Stomach (tissue), 9 donors: ENCODE data around the gene TEDC2. TPM values are rescaled to one million over a fixed set of nuclear protein-coding genes. Genes with fewer than 3 reads are reported as not detected.
A peak's percentile ranks its signal among the peaks of the same experiment; 100 is the strongest.

Experiments used
- DNase-seq, 2 donors: peaks; one replicate each; pipeline versions ENCODE4 v3.0.0 to v3.0.0-alpha.2; 2013 to 2019
- H3K27ac ChIP-seq, 5 donors: fragments of 200-600 bp in 4 of 5; sonication (generic) in 4 of 5; one replicate each; pipeline ENCODE4 v1.5.1; 2013 to 2019; ENCODE audit warnings: mild to moderate bottlenecking in 1 of 5, moderate library complexity in 1 of 5
- H3K27me3 ChIP-seq, 3 donors: fragments of 200-600 bp; sonication (generic); one replicate each; pipeline ENCODE4 v1.5.1; 2017 to 2019; ENCODE audit warnings: mixed run types in 1 of 3
- H3K36me3 ChIP-seq, 4 donors: fragments of 200-600 bp; sonication (generic); 1 replicate in 3 of 4; 2 replicates in 1 of 4; pipeline ENCODE4 v1.5.1; 2016 to 2019
- H3K4me1 ChIP-seq, 4 donors: fragments of 200-600 bp; sonication (generic); one replicate each; pipeline ENCODE4 v1.5.1; 2016 to 2019
- H3K4me3 ChIP-seq, 4 donors: fragments of 200-600 bp; sonication (generic) in 3 of 4; one replicate each; pipeline ENCODE4 v1.5.1; 2016 to 2019; ENCODE audit warnings: mild to moderate bottlenecking in 1 of 4
- H3K9me3 ChIP-seq, 4 donors: fragments of 200-600 bp; sonication (generic); one replicate each; pipeline ENCODE4 v1.5.1; 2016 to 2019
- EP300 ChIP-seq: sonication (generic); formaldehyde crosslinking; IDR thresholded peaks from one replicate; pipeline ENCODE4 v1.6.1; 2017; ENCODE audit warnings: antibody characterized with exemption
- POLR2A ChIP-seq, 4 donors: fragments of 450-650 bp; IDR thresholded peaks; one replicate each; pipeline ENCODE4 v1.6.1; 2016; ENCODE audit warnings: antibody characterized with exemption in 4 of 4, control low read depth in 2 of 4, mild to moderate bottlenecking in 1 of 4, moderate library complexity in 1 of 4
- POLR2AphosphoS5 ChIP-seq, 3 donors: sonication (generic); formaldehyde crosslinking; IDR thresholded peaks; one replicate each; pipeline ENCODE4 v1.6.1; 2016; ENCODE audit warnings: antibody characterized with exemption in 3 of 3
- WGBS, 5 donors: extraction: QIAGEN DNeasy Blood & Tissue Kit in 3 of 5; methylation state at CpG; one replicate each; pipeline versions ENCODE4 v1.1.5 to v1.1.7; 2013 to 2018; 5-methylcytosine and 5-hydroxymethylcytosine counted together
- intact Hi-C: fragments of 100-400 bp; cut with DNase I; formaldehyde crosslinking; loops from one replicate; pipeline ENCODE4 v1.15.1; 2023; ENCODE audit warnings: low total_unique reads
- polyA plus RNA-seq, 3 donors: library from polyadenylated mRNA; stranded (reverse); fragments of 200-250 nt; gene quantifications; one replicate each; pipeline ENCODE4 v1.2.3, GENCODE V29; 2013
- total RNA-seq, 5 donors: library from RNA; depleted of rRNA; stranded (reverse); fragments of >200 nt; gene quantifications; one replicate each; pipeline versions ENCODE4 v1.1.0 to v1.2.3, GENCODE V29; 2014 to 2016
- TF ChIP-seq, protein P1 (sequence below), 7 experiments: fragments of 450-650 bp in 4 of 7; fragments of 200-600 bp in 3 of 7; sonication (generic) in 3 of 7; IDR thresholded peaks; one replicate each; pipeline ENCODE4 v1.5.1; 2016 to 2019; ENCODE audit warnings: antibody characterized with exemption in 7 of 7, control low read depth in 2 of 7, mild to moderate bottlenecking in 1 of 7
- donor health status: healthy with polysubstance abuse.
- donor health status: Bipolar disorder and iron deficiency.
- donor health status: healthy.

TEDC2 gene
- total and polyA plus RNA-seq, 8 donors = 1.3 to 3.8 (median 2.7) TPM; not detected in 3

DNA sequence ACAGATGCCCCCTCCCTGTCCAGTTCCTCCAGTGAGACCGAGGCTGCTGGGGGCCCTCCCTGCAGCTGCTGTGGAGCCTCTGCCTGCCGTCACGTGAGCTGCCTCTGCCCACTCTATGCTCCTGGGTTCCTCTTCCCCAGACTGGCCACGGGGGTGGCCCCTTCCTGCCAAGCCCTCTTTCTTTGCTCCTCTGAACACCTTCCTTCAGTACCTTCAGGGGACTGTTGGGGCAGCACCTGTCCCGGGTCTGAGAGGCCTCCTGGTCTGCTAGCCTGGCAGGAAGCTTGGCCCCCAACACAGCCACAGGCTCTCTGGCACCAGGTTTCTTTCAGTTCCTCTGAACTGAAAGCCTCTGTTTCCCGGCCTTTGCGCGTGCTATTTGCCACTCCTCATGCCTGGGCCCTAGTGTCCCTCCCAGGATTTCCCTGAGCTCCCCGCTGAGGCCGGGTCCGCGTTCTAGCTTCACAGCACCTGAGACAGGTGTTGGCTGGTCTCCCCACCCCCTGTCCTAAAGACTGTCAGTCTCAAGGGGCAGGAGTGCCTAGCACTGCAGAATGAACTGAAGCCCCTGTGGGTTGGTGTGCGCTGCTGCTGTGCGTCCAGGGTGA is 47.2 kb downstream of the TEDC2 start:
- Histone ChIP-seq H3K27ac (peak overlapping the region in 3 of 5 donors; percentile 14 to 79 (median 54)), H3K27me3 (no peaks in the 10 kb centered on the region), H3K9me3 (no peaks in the 10 kb centered on the region), H3K36me3 (no peaks in the 10 kb centered on the region), H3K4me1 (peaks cover 7 to 35% (median 26%) of the 10 kb centered on the region in 4 donors), H3K4me3 (no peak overlapping the region)
- intact Hi-C loops = no loop called here
- 67 to 88% (median 83%) methylated on average over 12 to 14 of the region's 14 CpGs for WGBS, 5 donors
- TF ChIP-seq, protein P1, sequence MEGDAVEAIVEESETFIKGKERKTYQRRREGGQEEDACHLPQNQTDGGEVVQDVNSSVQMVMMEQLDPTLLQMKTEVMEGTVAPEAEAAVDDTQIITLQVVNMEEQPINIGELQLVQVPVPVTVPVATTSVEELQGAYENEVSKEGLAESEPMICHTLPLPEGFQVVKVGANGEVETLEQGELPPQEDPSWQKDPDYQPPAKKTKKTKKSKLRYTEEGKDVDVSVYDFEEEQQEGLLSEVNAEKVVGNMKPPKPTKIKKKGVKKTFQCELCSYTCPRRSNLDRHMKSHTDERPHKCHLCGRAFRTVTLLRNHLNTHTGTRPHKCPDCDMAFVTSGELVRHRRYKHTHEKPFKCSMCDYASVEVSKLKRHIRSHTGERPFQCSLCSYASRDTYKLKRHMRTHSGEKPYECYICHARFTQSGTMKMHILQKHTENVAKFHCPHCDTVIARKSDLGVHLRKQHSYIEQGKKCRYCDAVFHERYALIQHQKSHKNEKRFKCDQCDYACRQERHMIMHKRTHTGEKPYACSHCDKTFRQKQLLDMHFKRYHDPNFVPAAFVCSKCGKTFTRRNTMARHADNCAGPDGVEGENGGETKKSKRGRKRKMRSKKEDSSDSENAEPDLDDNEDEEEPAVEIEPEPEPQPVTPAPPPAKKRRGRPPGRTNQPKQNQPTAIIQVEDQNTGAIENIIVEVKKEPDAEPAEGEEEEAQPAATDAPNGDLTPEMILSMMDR (IDR thresholded peaks at IDR 0.05) = no peak
- TF ChIP-seq POLR2A (IDR thresholded peaks at IDR 0.05) (no peak), POLR2AphosphoS5 (IDR thresholded peaks at IDR 0.05) (no peak), EP300 (no peak)
- DNase-seq = no peak

DNA sequence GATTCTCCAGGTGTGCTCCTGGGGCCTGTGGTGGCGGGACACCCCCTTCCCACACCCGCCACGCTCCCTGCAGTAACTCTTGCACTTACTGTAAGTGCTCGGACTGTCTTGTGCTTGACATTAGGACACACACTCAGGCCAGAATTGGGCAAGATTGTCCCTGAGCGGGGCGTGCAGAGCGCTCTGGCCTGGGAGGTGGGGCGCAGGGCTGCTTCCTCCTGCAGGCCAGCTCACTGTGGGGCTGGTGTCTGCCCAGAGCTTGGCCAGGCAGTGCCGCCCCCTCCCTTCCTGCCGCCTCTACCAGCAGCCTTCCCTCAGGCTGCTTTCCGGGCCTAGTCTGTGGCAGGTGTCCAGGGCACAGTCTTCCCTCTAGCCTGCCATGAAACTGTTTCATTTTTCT is 47.8 kb downstream of the TEDC2 start:
- intact Hi-C loops = no loop called here
- no peak overlapping the region for H3K4me3 ChIP-seq
- H3K27ac ChIP-seq = peak overlapping the region in 3 of 5 donors; percentile 14 to 79 (median 54)
- 78 to 95% (median 90%) methylated on average over 8 to 11 of the region's 11 CpGs for WGBS, 5 donors
- no peaks in the 10 kb centered on the region for H3K27me3 ChIP-seq
- H3K36me3 ChIP-seq = no peaks in the 10 kb centered on the region
- peaks cover 9 to 34% (median 25%) of the 10 kb centered on the region in 4 donors for H3K4me1 ChIP-seq
- no peaks in the 10 kb centered on the region for H3K9me3 ChIP-seq
- TF ChIP-seq, protein P1 (IDR thresholded peaks at IDR 0.05) = no peak
- no peak for TF ChIP-seq POLR2AphosphoS5 (IDR thresholded peaks at IDR 0.05)
- no peak for TF ChIP-seq POLR2A (IDR thresholded peaks at IDR 0.05)
- DNase-seq = peak in 1 of 2 donors; percentile 44

DNA sequence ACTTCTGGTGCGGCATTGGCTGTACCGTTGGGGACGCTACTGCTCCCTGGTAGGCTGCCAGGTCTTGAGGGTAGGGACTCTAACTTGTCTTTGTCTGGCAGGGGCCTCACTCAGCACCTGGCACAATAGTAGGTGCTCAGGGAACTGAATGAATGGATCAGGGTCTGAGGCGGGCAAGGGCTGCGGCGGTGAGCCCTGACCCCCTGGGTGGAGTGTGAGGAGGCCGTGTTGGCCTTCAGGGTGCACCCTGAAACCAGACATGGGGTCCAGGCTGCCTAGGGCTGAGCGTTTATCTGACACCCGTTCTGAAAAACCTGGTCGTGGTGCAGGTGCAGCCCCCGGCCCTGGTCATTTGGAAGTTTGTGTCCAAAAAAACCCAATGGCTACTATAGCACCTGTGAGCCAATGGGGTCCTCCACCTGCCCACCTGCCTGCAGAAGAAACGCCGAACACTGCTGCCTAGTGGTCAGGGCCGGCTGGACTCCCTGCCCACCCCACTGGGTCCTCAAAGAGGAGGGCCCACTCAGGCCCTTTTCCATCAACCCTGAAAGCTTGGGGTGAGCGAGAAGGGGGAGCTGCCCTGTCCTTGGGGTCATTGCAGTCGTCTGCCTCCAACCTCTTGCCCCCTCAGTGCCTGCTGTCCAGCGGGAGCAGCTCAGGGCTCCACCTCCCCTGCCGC is 49.0 kb downstream of the TEDC2 start:
- Histone ChIP-seq H3K4me3 (no peak overlapping the region), H3K27me3 (no peaks in the 10 kb centered on the region), H3K36me3 (no peaks in the 10 kb centered on the region), H3K4me1 (peaks cover 16 to 34% (median 27%) of the 10 kb centered on the region in 4 donors), H3K27ac (no peak overlapping the region), H3K9me3 (no peaks in the 10 kb centered on the region)
- WGBS, 5 donors = 91 to 94% (median 92%) methylated on average over 17 to 18 of the region's 18 CpGs
- intact Hi-C loops = no loop called here
- no peak for DNase-seq
- TF ChIP-seq, protein P1 (IDR thresholded peaks at IDR 0.05) = no peak
- TF ChIP-seq EP300 = no peak
- no peak for TF ChIP-seq POLR2AphosphoS5 (IDR thresholded peaks at IDR 0.05)
- TF ChIP-seq POLR2A (IDR thresholded peaks at IDR 0.05) = no peak

DNA sequence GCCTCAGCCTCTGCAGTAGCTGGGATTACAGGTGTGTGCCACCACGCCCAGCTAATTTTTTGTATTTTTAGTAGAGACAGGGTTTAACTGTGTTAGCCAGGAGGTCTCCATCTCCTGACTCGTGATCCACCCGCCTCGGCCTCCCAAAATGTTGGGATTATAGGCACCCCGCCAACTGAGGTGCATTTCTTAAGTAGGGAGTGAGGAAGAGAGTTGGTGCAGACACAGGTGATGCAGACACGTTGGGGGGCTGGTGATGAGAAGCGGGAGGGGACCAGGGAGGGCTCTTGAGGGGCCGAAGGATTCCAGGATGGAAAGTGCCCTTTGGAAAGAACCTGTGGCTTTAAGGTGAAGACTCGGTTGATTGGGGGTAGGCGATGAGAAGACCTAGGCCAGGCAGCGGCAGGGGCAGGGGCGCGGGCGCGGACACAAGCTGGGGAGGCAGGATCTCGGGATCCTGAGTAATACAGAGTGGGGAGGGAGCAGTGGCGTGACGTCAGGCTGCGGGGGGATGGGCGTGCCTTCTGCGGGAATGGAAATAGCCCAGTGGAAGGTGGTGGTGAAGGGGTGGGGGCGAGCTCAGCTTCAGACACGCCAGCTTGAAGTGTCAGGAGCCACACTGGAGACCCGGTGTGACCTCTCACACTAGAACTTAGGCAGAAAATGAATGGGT is 51.4 kb downstream of the TEDC2 start:
- peaks cover 32 to 50% (median 46%) of the 10 kb centered on the region in 4 donors for H3K4me1 ChIP-seq
- peak; percentile 58 to 87 for DNase-seq
- H3K36me3 ChIP-seq = peaks cover 0 to under 1% (median 0%) of the 10 kb centered on the region in 4 donors
- TF ChIP-seq EP300 (no peak), POLR2AphosphoS5 (IDR thresholded peaks at IDR 0.05) (peak in 1 of 3 donors; percentile 26)
- H3K27me3 ChIP-seq = no peaks in the 10 kb centered on the region
- intact Hi-C loops = no loop called here
- H3K27ac ChIP-seq = peak overlapping the region in 1 of 5 donors; percentile 99
- WGBS, 5 donors = 34 to 50% (median 42%) methylated on average over 24 of the region's 24 CpGs
- H3K9me3 ChIP-seq = no peaks in the 10 kb centered on the region
- H3K4me3 ChIP-seq = no peak overlapping the region
